ENCODE results near the gene REPIN1. TPM values are rescaled to one million over a fixed set of nuclear protein-coding genes. Genes with fewer than 3 reads are reported as not detected.
A peak's percentile ranks its signal among the peaks of the same experiment; 100 is the strongest.

Gene REPIN1
- total and polyA plus RNA-seq, 9 of the 15 experiments (the other 6 are each of a cell fraction or from before 2014, with no cell fraction given) = 8.1 to 283 (median 94.3) TPM

DNA sequence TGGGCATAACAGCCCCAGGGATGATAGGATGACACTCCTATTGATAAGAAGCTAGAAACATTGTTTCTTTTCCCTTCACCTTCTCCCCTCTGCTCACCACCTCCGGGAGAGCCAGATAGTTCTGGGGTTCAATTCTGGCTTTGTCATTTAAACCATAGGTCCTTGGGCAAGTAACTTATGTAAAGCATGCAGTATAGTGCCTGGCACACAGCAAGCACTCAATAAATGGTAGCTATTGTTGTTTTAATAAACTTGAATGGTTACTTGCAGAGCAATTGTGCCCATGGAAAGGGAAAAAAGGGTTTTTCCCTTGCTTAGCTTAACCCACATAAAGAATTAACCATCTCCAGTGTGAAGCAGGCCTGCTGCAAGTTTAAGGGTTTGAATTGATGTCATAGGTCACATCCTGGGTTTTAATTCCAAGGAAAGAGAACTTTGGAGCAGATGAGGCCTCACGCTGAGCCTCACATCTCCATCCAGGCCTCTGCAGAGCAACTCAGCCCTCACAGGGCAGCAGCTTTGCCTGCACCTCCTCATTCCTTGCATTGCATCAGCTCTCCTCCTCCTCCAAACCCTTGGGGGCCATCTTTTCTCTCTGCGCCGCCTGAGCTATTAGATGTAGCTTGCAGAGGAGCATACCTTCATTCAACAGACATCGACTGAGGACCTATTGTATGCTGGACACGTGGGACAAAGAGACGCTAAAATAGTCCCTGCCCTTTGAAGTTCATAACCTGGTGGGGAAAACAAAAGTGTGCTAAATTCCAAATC lies 33.4 kb downstream of the REPIN1 start:
- no peak for FAIRE-seq
- Histone ChIP-seq H3K36me3 (ENCODE audit: control insufficient read depth, insufficient read depth, low read length) (peaks cover 18% of the 10 kb centered on the region; the same call in 2 of the 3 replicates), H3K9me3 (replicated peaks; ENCODE audit: control insufficient read depth, insufficient read depth, low read depth, low read length) (no peaks in the 10 kb centered on the region), H3K79me2 (ENCODE audit: control insufficient read depth, insufficient read depth, low read length) (peaks cover 23% of the 10 kb centered on the region; the same call in 2 of the 3 replicates), H2AFZ (ENCODE audit: low read depth, low read length) (no peak overlapping the region), H4K20me1 (replicated peaks; ENCODE audit: control insufficient read depth, insufficient read depth, low read length) (no peaks in the 10 kb centered on the region), H3K4me3 (no peak overlapping the region), H3K9ac (ENCODE audit: insufficient read depth in 1 of 2, low read depth in 2 of 2, low read length in 2 of 2) (no peak overlapping the region; a peak in 1 of 4 replicates), H3K27ac (ENCODE audit: extremely low read depth, low read depth, low read length) (peak overlapping the region; percentile 5; the same call in 1 of the 3 replicates), H3K9me1 (ENCODE audit: control insufficient read depth, insufficient read depth, low read length) (peaks cover 10% of the 10 kb centered on the region), H3K4me2 (ENCODE audit: insufficient read depth, low read length) (no peak overlapping the region), H3K27me3 (ENCODE audit: control insufficient read depth in 2 of 2, insufficient read depth in 2 of 2, low read length in 2 of 2) (no peaks in the 10 kb centered on the region), H3K4me1 (replicated peaks in 1 of 2; ENCODE audit: control insufficient read depth in 2 of 2, insufficient read depth in 2 of 2, low read length in 2 of 2) (peaks cover 63 to 80% of the 10 kb centered on the region in 2 experiments)
- ATAC-seq = no peak
- no peak for DNase-seq (ENCODE audit: extremely low read depth in 1 of 4, low spot score in 3 of 4)
- 78% methylated on average over 7 of the region's 7 CpGs for WGBS (ENCODE audit: insufficient coverage, low coverage, missing lambda C conversion rate)
- CTCF ChIA-PET (ENCODE audit: low intra/inter-chr PET ratio) = no interaction called here
- TF ChIP-seq ATF3 (IDR thresholded peaks at IDR 0.05) (0 out of 2 replicates have a peak, but pooled peaks have one; percentile 56), ATF3 (CRISPR knock-in tag; conservative IDR thresholded peaks at IDR 0.05) (no peak), ZNF146 (CRISPR knock-in tag; IDR thresholded peaks at IDR 0.05; ENCODE audit: unreplicated experiment) (no peak), ZNF780A (CRISPR knock-in tag; IDR thresholded peaks at IDR 0.05) (no peak), SMAD4 (CRISPR knock-in tag; conservative IDR thresholded peaks at IDR 0.05) (peak; percentile 47; the same call in 1 of the 2 replicates), PHF21A (IDR thresholded peaks at IDR 0.05; ENCODE audit: borderline replicate concordance, low read depth) (no peak), CEBPG (CRISPR knock-in tag; IDR thresholded peaks at IDR 0.05) (peak; percentile 90), CEBPG (tag; conservative IDR thresholded peaks at IDR 0.05 in 1 of 2, IDR thresholded peaks at IDR 0.05 in 1 of 2) (no peak), HLTF (IDR thresholded peaks at IDR 0.05) (no peak), ZNF263 (CRISPR knock-in tag; IDR thresholded peaks at IDR 0.05; ENCODE audit: borderline replicate concordance) (0 out of 2 replicates have a peak, but pooled peaks have one; percentile 4), FOS (IDR thresholded peaks at IDR 0.05; ENCODE audit: extremely low read depth, insufficient read length) (no peak), YY1 (IDR thresholded peaks at IDR 0.05; ENCODE audit: borderline replicate concordance in 1 of 3, control insufficient read depth in 1 of 3, extremely low read depth in 1 of 3, insufficient read depth in 3 of 3, insufficient read length in 1 of 3, insufficient replicate concordance in 2 of 3, low read depth in 1 of 3, low read length in 2 of 3) (peak in 1 of 3 experiments; percentile 51), ATF4 (CRISPR knock-in tag; IDR thresholded peaks at IDR 0.05) (peak; percentile 52; the same call in 1 of the 2 replicates)
- TF ChIP-seq, protein P1, sequence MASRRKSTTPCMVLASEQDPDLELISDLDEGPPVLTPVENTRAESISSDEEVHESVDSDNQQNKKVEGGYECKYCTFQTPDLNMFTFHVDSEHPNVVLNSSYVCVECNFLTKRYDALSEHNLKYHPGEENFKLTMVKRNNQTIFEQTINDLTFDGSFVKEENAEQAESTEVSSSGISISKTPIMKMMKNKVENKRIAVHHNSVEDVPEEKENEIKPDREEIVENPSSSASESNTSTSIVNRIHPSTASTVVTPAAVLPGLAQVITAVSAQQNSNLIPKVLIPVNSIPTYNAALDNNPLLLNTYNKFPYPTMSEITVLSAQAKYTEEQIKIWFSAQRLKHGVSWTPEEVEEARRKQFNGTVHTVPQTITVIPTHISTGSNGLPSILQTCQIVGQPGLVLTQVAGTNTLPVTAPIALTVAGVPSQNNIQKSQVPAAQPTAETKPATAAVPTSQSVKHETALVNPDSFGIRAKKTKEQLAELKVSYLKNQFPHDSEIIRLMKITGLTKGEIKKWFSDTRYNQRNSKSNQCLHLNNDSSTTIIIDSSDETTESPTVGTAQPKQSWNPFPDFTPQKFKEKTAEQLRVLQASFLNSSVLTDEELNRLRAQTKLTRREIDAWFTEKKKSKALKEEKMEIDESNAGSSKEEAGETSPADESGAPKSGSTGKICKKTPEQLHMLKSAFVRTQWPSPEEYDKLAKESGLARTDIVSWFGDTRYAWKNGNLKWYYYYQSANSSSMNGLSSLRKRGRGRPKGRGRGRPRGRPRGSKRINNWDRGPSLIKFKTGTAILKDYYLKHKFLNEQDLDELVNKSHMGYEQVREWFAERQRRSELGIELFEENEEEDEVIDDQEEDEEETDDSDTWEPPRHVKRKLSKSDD (conservative IDR thresholded peaks at IDR 0.05; ENCODE audit: low read length) = no peak
- BruUV-seq (replicated peaks) = no TSS peak
- in situ Hi-C loops (cut with MboI) = no loop called here
- intact Hi-C loops (cut with micrococcal nuclease) = loop anchor here (2.0 kb wide), 1 partner anchor 33 kb away; the partner anchor contains the start of gene REPIN1
- POLR2A ChIA-PET = interaction anchor here (0.6 to 3.7 kb wide), 10 partner anchors 9 to 1543 kb away, joined by 3 to 20 read pairs (median 4); partner anchors contain the start of gene REPIN1

All from K562 (cell line).